Tongue (tissue), 2 donors: Measurements from ENCODE around the gene TPP1. TPM values are rescaled to one million over a fixed set of nuclear protein-coding genes. Genes with fewer than 3 reads are reported as not detected.

Source experiments
- DNase-seq: peaks from one replicate; pipeline ENCODE4 v3.0.0-alpha.2; 2015
- total RNA-seq: library from RNA; depleted of rRNA; stranded (reverse); fragments of >200 nt; gene quantifications from one replicate; pipeline ENCODE4 v1.2.3, GENCODE V29; 2014

TPP1 gene
- total RNA-seq, 1 donor from 2014 or later = 59.9 TPM

- peak; percentile 57 for DNase-seq
These were observed 27.9 kb upstream of the TPP1 start for GRCh38 chr11:6646918-6647679.

- DNase-seq = peak; percentile 92
These were observed 27.3 kb upstream of the TPP1 start for GRCh38 chr11:6646576-6646917.

- DNase-seq = peak; percentile 69
These were observed 26.8 kb upstream of the TPP1 start for GRCh38 chr11:6646071-6646470.

- DNase-seq = no peak
These were observed 23.7 kb upstream of the TPP1 start for GRCh38 chr11:6642957-6643356.

- no peak for DNase-seq
These were observed 21.9 kb upstream of the TPP1 start for GRCh38 chr11:6640985-6641701.

- DNase-seq = no peak
These were observed 21.1 kb upstream of the TPP1 start for GRCh38 chr11:6640036-6640984.

GRCh38 chr11:6638429-6638828 lies 19.2 kb upstream of the TPP1 start:
- no peak for DNase-seq

- no peak for DNase-seq
These were observed 18.6 kb upstream of the TPP1 start for GRCh38 chr11:6637871-6638270.

GRCh38 chr11:6636480-6636879 lies 17.3 kb upstream of the TPP1 start:
- DNase-seq = no peak

GRCh38 chr11:6635082-6635932 lies 16.1 kb upstream of the TPP1 start:
- peak; percentile 40 for DNase-seq

GRCh38 chr11:6634534-6634933 lies 15.3 kb upstream of the TPP1 start:
- DNase-seq = no peak

GRCh38 chr11:6633422-6634408 lies 14.5 kb upstream of the TPP1 start:
- no peak for DNase-seq

- DNase-seq = no peak
These were observed 13.2 kb upstream of the TPP1 start for GRCh38 chr11:6632116-6633073.

GRCh38 chr11:6631361-6631890 lies 12.2 kb upstream of the TPP1 start:
- no peak for DNase-seq

GRCh38 chr11:6630632-6631291 lies 11.5 kb upstream of the TPP1 start:
- no peak for DNase-seq

- no peak for DNase-seq
These were observed 10.8 kb upstream of the TPP1 start for GRCh38 chr11:6629892-6630631.

GRCh38 chr11:6629573-6629891 lies 10.3 kb upstream of the TPP1 start:
- no peak for DNase-seq

GRCh38 chr11:6628526-6628925 lies 9.3 kb upstream of the TPP1 start:
- no peak for DNase-seq
